PFSK-1 (cell line): Measurements from ENCODE around the gene GTPBP2.

ENCODE experiments used
- FOXP2 ChIP-seq: optimal IDR thresholded peaks from 2 replicates; pipeline ENCODE3; 2011; ENCODE audit warnings: borderline replicate concordance, control low read depth, inconsistent platforms; ENCODE audit not compliant: insufficient read depth; ENCODE audit errors: extremely low read length, extremely low read depth
- POLR2AphosphoS5 ChIP-seq: IDR thresholded peaks from 2 replicates; pipeline ENCODE4 v1.6.1; 2012; ENCODE audit warnings: low read depth, mild to moderate bottlenecking, control low read depth, low read length, moderate library complexity
- SIN3A ChIP-seq: IDR thresholded peaks from 2 replicates; pipeline ENCODE4 v1.6.1; 2012; ENCODE audit warnings: mild to moderate bottlenecking, low read length, moderate library complexity, borderline replicate concordance; ENCODE audit not compliant: insufficient read depth
- TAF1 ChIP-seq: IDR thresholded peaks from 2 replicates; pipeline ENCODE4 v1.6.1; 2012; ENCODE audit warnings: low read length, control low read depth, borderline replicate concordance; ENCODE audit not compliant: insufficient read depth
- TF ChIP-seq, protein P1 (sequence below), 2 experiments: IDR thresholded peaks; 2 replicates each; pipeline versions ENCODE4 v1.6.1 to v1.8.0; 2011 to 2012; ENCODE audit warnings: low read depth in 2 of 2, low read length in 2 of 2, control low read depth in 1 of 2, inconsistent platforms in 1 of 2, mild to moderate bottlenecking in 1 of 2, moderate library complexity in 1 of 2; ENCODE audit not compliant: insufficient read depth in 1 of 2

GRCh38 chr6:43572015-43572414 lies 57.0 kb downstream of the GTPBP2 start:
- TF ChIP-seq SIN3A (no peak), POLR2AphosphoS5 (no peak), TAF1 (no peak), FOXP2 (no peak)
- TF ChIP-seq, protein P1, sequence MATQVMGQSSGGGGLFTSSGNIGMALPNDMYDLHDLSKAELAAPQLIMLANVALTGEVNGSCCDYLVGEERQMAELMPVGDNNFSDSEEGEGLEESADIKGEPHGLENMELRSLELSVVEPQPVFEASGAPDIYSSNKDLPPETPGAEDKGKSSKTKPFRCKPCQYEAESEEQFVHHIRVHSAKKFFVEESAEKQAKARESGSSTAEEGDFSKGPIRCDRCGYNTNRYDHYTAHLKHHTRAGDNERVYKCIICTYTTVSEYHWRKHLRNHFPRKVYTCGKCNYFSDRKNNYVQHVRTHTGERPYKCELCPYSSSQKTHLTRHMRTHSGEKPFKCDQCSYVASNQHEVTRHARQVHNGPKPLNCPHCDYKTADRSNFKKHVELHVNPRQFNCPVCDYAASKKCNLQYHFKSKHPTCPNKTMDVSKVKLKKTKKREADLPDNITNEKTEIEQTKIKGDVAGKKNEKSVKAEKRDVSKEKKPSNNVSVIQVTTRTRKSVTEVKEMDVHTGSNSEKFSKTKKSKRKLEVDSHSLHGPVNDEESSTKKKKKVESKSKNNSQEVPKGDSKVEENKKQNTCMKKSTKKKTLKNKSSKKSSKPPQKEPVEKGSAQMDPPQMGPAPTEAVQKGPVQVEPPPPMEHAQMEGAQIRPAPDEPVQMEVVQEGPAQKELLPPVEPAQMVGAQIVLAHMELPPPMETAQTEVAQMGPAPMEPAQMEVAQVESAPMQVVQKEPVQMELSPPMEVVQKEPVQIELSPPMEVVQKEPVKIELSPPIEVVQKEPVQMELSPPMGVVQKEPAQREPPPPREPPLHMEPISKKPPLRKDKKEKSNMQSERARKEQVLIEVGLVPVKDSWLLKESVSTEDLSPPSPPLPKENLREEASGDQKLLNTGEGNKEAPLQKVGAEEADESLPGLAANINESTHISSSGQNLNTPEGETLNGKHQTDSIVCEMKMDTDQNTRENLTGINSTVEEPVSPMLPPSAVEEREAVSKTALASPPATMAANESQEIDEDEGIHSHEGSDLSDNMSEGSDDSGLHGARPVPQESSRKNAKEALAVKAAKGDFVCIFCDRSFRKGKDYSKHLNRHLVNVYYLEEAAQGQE (IDR thresholded peaks at IDR 0.05; ENCODE audit: insufficient read depth in 1 of 2, low read depth in 2 of 2, low read length in 2 of 2), result no peak
